CD4-positive, alpha-beta memory T cell (primary cell): ENCODE data around the gene TARBP2. TPM values are rescaled to one million over a fixed set of nuclear protein-coding genes. Genes with fewer than 3 reads are reported as not detected.

Source experiments
- CTCF ChIA-PET: fragments of 350-600 bp; sonication (Branson Sonifier 250); formaldehyde crosslinking; loops from one replicate; lab custom pipeline; 2021; ENCODE audit warnings: inconsistent platforms; ENCODE audit not compliant: partially characterized antibody; lab: Charles Lee
- POLR2A ChIA-PET: fragments of 350-600 bp; sonication (Branson Sonifier 250); formaldehyde crosslinking; loops from one replicate; lab custom pipeline; 2021; ENCODE audit not compliant: partially characterized antibody; lab: Charles Lee
- DNase-seq, 5 donors: peaks; one replicate each; pipeline versions ENCODE4 v3.0.0 to v3.0.0-alpha.2; 2020 to 2022; ENCODE audit warnings: mixed read lengths in 1 of 5
- H3K27ac ChIP-seq: one replicate; pipeline ENCODE4 v1.7.0; 2013; ENCODE audit warnings: low read depth, low read length
- H3K27me3 ChIP-seq: 2 replicates; pipeline ENCODE4 v1.7.0; 2013; ENCODE audit warnings: mild to moderate bottlenecking, low read length, moderate library complexity; ENCODE audit not compliant: insufficient read depth
- H3K36me3 ChIP-seq: 2 replicates; pipeline ENCODE4 v1.7.0; 2013; ENCODE audit warnings: mild to moderate bottlenecking, low read length, moderate library complexity; ENCODE audit not compliant: insufficient read depth
- H3K4me1 ChIP-seq: 2 replicates; pipeline ENCODE4 v1.7.0; 2013; ENCODE audit warnings: mild to moderate bottlenecking, low read length, moderate library complexity; ENCODE audit not compliant: insufficient read depth
- H3K4me3 ChIP-seq, 2 donors: one replicate each; pipeline ENCODE4 v1.7.0; 2013; ENCODE audit warnings: low read length in 2 of 2, mild to moderate bottlenecking in 1 of 2
- H3K9me3 ChIP-seq, 2 donors: one replicate each; pipeline ENCODE4 v1.7.0; 2013; ENCODE audit warnings: low read length in 2 of 2, control low read depth in 1 of 2; ENCODE audit not compliant: control insufficient read depth in 1 of 2
- H3K27ac Mint-ChIP-seq, 7 donors: one replicate each; pipeline ENCODE4 v1.8.0; 2020 to 2021; ENCODE audit warnings: mixed read lengths in 7 of 7, mild to moderate bottlenecking in 6 of 7, inconsistent platforms in 3 of 7, moderate library complexity in 3 of 7
- H3K27me3 Mint-ChIP-seq, 2 donors: one replicate each; pipeline ENCODE4 v1.8.0; 2020 to 2021; ENCODE audit warnings: mixed read lengths in 2 of 2
- H3K36me3 Mint-ChIP-seq, 2 donors: one replicate each; pipeline ENCODE4 v1.8.0; 2020 to 2021; ENCODE audit warnings: mixed read lengths in 2 of 2, inconsistent platforms in 1 of 2, mild to moderate bottlenecking in 1 of 2
- H3K4me1 Mint-ChIP-seq, 4 donors: one replicate each; pipeline ENCODE4 v1.8.0; 2020 to 2021; ENCODE audit warnings: mixed read lengths in 4 of 4, mild to moderate bottlenecking in 1 of 4
- H3K4me3 Mint-ChIP-seq, 8 donors: one replicate each; pipeline ENCODE4 v1.8.0; 2020 to 2021; ENCODE audit warnings: mixed read lengths in 8 of 8, mild to moderate bottlenecking in 7 of 8, moderate library complexity in 6 of 8, inconsistent platforms in 3 of 8
- H3K9me3 Mint-ChIP-seq, 8 donors: one replicate each; pipeline ENCODE4 v1.8.0; 2020 to 2021; ENCODE audit warnings: mixed read lengths in 8 of 8, mild to moderate bottlenecking in 5 of 8, inconsistent platforms in 3 of 8, moderate library complexity in 1 of 8
- intact Hi-C: fragments of 100-400 bp; cut with micrococcal nuclease; formaldehyde crosslinking; loops from one replicate; pipeline ENCODE4 v1.15.1; 2023
- polyA plus RNA-seq, 2 donors: library from polyadenylated mRNA; unstranded; fragments of 300-500 nt; fragmentation: Illumina TruSeq; gene quantifications; one replicate each; pipeline ENCODE4 v1.2.3, GENCODE V29; 2021
- total RNA-seq, 2 experiments: library from RNA; stranded (reverse); gene quantifications; one replicate each; pipeline ENCODE4 v1.2.3, GENCODE V29; 2021

The TARBP2 gene
- total and polyA plus RNA-seq, 4 experiments from 2014 or later, result 24.5 to 37.0 (median 30.0) TPM

DNA sequence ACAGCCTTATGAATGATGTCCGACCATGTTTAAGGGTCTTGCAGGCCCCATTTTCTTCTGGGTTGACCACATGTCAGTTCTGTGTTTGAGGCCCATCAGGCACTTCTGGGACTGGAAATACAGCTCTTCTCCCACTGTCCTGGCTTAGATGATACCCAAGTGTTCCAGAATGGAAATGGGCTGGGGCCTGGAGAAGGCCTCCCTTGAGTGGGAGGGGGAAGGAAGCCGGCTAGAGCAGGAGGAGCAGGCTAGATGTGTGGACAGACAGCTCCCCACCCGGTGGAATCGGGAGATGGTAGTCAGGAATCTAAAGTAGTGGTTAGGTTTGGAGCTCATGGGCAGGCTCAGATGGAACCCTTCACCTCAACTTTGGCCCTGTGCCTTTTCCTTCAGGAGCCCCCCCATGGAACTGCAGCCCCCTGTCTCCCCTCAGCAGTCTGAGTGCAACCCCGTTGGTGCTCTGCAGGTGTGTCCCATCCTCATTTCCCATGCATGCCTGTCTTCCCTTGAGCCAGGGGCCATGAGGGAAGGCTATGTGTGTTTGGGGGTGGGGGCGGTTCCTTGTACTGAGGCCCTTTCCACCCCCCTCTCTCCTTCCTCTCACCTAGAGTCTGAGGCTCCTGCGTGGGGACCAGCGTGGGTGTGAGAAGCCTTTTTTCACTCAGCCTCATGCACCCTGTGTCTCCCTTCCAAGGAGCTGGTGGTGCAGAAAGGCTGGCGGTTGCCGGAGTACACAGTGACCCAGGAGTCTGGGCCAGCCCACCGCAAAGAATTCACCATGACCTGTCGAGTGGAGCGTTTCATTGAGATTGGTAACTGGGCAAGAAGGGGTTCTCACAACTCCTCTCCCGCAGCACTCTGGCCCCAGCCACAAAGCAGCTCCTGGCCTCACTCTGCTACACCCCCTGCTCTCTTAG lies 3.2 kb downstream of the TARBP2 start:
- Mint-ChIP-seq H3K9me3 (peaks cover 0 to 4% (median 0%) of the 10 kb centered on the region in 8 donors), H3K4me1 (peaks cover 12 to 40% (median 28%) of the 10 kb centered on the region in 4 donors), H3K27me3 (no peaks in the 10 kb centered on the region), H3K27ac (peak overlapping the region in 3 of 7 donors; percentile 29 to 59 (median 46)), H3K4me3 (no peak overlapping the region), H3K36me3 (peaks cover 3 to 31% of the 10 kb centered on the region in 2 donors)
- no peak overlapping the region for H3K27ac ChIP-seq
- no peak for DNase-seq
- H3K27me3 ChIP-seq, result no peaks in the 10 kb centered on the region
- POLR2A ChIA-PET, result interaction anchor here (1.3 kb wide), 1 partner anchor 11 kb away, joined by 4 read pairs; no protein-coding TSS in a partner anchor
- H3K9me3 ChIP-seq, result no peaks in the 10 kb centered on the region
- H3K4me3 ChIP-seq, result no peak overlapping the region
- CTCF ChIA-PET, result interaction anchor here (1.2 to 2.9 kb wide), 6 partner anchors 8 to 183 kb away, joined by 3 to 13 read pairs (median 4); partner anchors contain the start of gene AAAS
- peaks cover 30% of the 10 kb centered on the region for H3K4me1 ChIP-seq
- no peaks in the 10 kb centered on the region for H3K36me3 ChIP-seq
- intact Hi-C loops, result no loop called here

DNA sequence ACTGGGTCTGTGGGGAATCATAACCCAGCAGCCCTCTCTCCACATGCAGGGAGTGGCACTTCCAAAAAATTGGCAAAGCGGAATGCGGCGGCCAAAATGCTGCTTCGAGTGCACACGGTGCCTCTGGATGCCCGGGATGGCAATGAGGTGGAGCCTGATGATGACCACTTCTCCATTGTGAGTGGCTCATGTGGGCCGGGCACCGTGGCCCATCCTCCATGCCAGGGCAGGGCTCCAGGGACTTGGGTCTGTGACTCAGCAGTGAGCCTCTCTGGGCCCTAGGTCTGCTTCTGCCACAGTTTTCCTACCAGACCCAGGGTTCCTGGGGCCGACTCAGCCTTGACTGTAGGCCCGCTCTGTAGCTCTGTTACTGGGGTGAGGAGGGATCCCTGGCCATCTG lies 4.0 kb downstream of the TARBP2 start:
- no peaks in the 10 kb centered on the region for H3K36me3 ChIP-seq
- Mint-ChIP-seq H3K36me3 (peaks cover 3 to 31% of the 10 kb centered on the region in 2 donors), H3K27me3 (no peaks in the 10 kb centered on the region), H3K27ac (peak overlapping the region in 2 of 7 donors; percentile 6 to 63), H3K9me3 (peaks cover 0 to 4% (median 0%) of the 10 kb centered on the region in 8 donors), H3K4me3 (no peak overlapping the region), H3K4me1 (peaks cover 9 to 34% (median 22%) of the 10 kb centered on the region in 4 donors)
- POLR2A ChIA-PET, result interaction anchor here (1.3 kb wide), 1 partner anchor 11 kb away, joined by 4 read pairs; no protein-coding TSS in a partner anchor
- intact Hi-C loops, result no loop called here
- no peak overlapping the region for H3K4me3 ChIP-seq
- no peaks in the 10 kb centered on the region for H3K9me3 ChIP-seq
- CTCF ChIA-PET, result interaction anchor here (1.5 to 2.9 kb wide), 3 partner anchors 31 to 181 kb away, joined by 4 to 13 read pairs (median 4); no protein-coding TSS in a partner anchor
- H3K4me1 ChIP-seq, result peaks cover 25% of the 10 kb centered on the region
- no peak for DNase-seq
- no peak overlapping the region for H3K27ac ChIP-seq
- no peaks in the 10 kb centered on the region for H3K27me3 ChIP-seq

DNA sequence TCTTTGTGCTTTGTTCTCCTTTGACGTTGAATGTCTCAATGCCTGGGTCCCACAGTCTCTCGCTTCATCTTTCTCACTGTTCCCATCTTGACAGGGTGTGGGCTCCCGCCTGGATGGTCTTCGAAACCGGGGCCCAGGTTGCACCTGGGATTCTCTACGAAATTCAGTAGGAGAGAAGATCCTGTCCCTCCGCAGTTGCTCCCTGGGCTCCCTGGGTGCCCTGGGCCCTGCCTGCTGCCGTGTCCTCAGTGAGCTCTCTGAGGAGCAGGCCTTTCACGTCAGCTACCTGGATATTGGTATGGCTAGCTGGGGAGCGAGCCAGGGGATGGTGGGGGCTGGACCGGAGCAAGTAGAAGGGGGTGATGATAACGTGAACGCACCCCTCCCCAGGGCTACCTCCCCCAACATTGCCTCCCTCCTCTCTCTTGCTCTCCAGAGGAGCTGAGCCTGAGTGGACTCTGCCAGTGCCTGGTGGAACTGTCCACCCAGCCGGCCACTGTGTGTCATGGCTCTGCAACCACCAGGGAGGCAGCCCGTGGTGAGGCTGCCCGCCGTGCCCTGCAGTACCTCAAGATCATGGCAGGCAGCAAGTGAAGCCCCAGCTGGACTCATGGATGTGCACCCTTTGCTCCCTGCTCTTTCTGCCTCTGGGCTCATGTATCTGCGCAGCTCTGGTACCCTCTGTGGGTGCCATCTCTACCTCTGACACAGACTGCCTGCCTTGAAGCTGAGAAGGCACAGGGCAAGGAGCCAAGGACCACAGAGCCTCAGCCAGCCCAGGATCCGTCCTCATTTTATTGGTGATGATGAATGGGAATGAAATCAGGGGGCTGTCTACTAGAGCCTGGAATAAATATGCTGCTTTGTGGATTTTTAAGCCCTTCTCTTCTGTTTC lies 4.7 kb downstream of the TARBP2 start:
- H3K4me1 Mint-ChIP-seq, result peaks cover 8 to 32% (median 18%) of the 10 kb centered on the region in 4 donors
- peaks cover 3 to 30% of the 10 kb centered on the region in 2 donors for H3K36me3 Mint-ChIP-seq
- no peak for DNase-seq
- ChIA-PET POLR2A (no interaction called here), CTCF (interaction anchor here (1.0 to 2.9 kb wide), 3 partner anchors 124 to 182 kb away, joined by 3 to 13 read pairs (median 4); no protein-coding TSS in a partner anchor)
- no peak overlapping the region for H3K4me3 Mint-ChIP-seq
- no peaks in the 10 kb centered on the region for H3K36me3 ChIP-seq
- peak overlapping the region in 1 of 7 donors; percentile 64 for H3K27ac Mint-ChIP-seq
- intact Hi-C loops, result no loop called here
- H3K27me3 ChIP-seq, result no peaks in the 10 kb centered on the region
- no peaks in the 10 kb centered on the region for H3K9me3 ChIP-seq
- peaks cover 0 to 4% (median 0%) of the 10 kb centered on the region in 8 donors for H3K9me3 Mint-ChIP-seq
- no peaks in the 10 kb centered on the region for H3K27me3 Mint-ChIP-seq
- peaks cover 21% of the 10 kb centered on the region for H3K4me1 ChIP-seq
- no peak overlapping the region for H3K27ac ChIP-seq
- no peak overlapping the region for H3K4me3 ChIP-seq

DNA sequence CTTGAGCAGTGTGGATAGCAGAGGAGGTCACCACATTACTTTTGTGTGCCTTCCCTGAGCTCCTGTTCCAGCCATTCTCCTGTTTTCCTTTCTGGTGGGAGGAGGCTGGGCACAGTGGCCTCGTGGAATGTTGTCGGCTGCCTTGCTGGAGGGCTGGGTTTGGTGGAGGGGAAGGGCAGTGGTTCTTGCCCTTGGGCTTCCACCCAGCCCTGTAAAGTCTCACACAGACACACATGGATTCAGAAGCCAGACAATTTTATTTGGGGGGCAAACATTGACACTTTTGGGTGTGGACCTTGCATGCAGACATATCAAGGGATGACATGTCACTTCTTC lies 5.3 kb downstream of the TARBP2 start:
- ChIA-PET POLR2A (no interaction called here), CTCF (interaction anchor here (1.0 kb wide), 1 partner anchor 125 kb away, joined by 3 read pairs; no protein-coding TSS in a partner anchor)
- peaks cover 3 to 28% of the 10 kb centered on the region in 2 donors for H3K36me3 Mint-ChIP-seq
- intact Hi-C loops, result no loop called here
- no peak overlapping the region for H3K27ac Mint-ChIP-seq
- Histone ChIP-seq H3K27ac (no peak overlapping the region), H3K36me3 (no peaks in the 10 kb centered on the region), H3K4me3 (no peak overlapping the region), H3K4me1 (peaks cover 20% of the 10 kb centered on the region), H3K27me3 (no peaks in the 10 kb centered on the region), H3K9me3 (no peaks in the 10 kb centered on the region)
- DNase-seq, result no peak
- peaks cover 0 to 4% (median 0%) of the 10 kb centered on the region in 8 donors for H3K9me3 Mint-ChIP-seq
- H3K4me3 Mint-ChIP-seq, result no peak overlapping the region
- no peaks in the 10 kb centered on the region for H3K27me3 Mint-ChIP-seq
- H3K4me1 Mint-ChIP-seq, result peaks cover 8 to 32% (median 15%) of the 10 kb centered on the region in 4 donors

DNA sequence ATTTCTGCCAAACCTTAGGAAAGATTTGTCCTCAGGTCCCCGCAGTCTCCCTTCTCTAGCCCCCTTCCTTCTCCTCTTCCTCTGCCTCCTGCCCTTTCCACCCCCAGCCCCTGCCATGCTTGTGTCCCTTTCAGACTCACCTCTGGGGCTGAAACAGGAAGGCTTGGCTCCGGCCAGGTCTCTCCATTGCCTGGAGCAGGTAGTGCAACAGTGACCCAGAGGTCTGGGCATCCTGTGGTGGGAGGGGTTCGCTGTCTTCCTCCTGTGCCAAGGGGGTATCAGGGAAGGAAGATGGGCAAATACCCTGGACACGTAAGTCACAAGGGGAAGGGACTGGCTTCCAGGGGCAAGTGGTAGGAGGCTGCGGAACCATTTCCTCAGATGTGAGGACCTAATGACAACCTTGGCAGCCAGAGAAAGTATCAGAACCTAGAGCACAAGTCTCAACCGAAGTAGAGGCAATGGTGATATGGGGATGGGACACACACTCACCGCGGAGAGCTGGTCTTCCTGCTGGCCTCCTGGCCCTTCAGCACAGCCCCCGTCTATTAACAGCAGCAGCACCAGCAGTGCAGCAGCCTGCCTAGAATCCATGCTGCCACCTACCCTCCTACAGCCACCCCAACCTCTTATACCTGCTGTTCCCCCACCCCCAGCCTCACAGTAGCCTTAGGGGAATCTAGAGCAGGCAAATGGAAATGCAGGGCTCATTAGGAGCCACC lies 6.0 kb downstream of the TARBP2 start, which contains the start of gene NPFF:
TSS of gene NPFF (minus strand) at position 604 of the 722 bp plus-strand sequence. CDS start at position 594, 10 bp downstream.
- Histone ChIP-seq H3K27me3 (no peaks in the 10 kb centered on the region), H3K36me3 (no peaks in the 10 kb centered on the region), H3K27ac (no peak within 1 kb of the TSS), H3K4me3 (no peak within 1 kb of the TSS), H3K4me1 (peaks cover 13% of the 10 kb centered on the region), H3K9me3 (no peaks in the 10 kb centered on the region)
- peak within 1 kb of the TSS in 2 of 7 donors; percentile 37 to 47 for H3K27ac Mint-ChIP-seq
- H3K9me3 Mint-ChIP-seq, result peaks cover 0 to 4% (median 0%) of the 10 kb centered on the region in 8 donors
- peaks cover 3 to 34% of the 10 kb centered on the region in 2 donors for H3K36me3 Mint-ChIP-seq
- no peak for DNase-seq
- ChIA-PET POLR2A (interaction anchor here (2.0 kb wide), 1 partner anchor 65 kb away, joined by 12 read pairs; the partner anchor contains the start of gene PRR13), CTCF (interaction anchor here (0.6 to 7.1 kb wide), 9 partner anchors 27 to 183 kb away, joined by 3 to 93 read pairs (median 11); partner anchors contain the start of gene AMHR2)
- H3K27me3 Mint-ChIP-seq, result no peaks in the 10 kb centered on the region
- H3K4me1 Mint-ChIP-seq, result peaks cover 5 to 26% (median 10%) of the 10 kb centered on the region in 4 donors
- intact Hi-C loops, result no loop called here
- no peak within 1 kb of the TSS for H3K4me3 Mint-ChIP-seq

DNA sequence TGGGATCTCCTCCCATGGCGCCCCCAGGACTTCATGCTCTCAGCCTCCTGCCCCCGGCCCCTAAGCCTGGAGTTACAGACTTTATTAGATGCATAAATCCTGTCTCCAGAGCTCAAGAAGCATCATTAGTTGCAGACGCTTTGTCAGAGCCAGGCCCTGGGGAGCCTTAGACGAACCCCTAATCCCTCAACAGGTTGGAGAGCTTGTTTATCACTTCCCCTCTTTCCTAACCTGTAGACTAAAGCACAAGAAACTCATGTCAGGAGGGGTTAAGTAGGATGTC lies 6.5 kb downstream of the TARBP2 start:
- H3K9me3 ChIP-seq, result no peaks in the 10 kb centered on the region
- H3K27ac ChIP-seq, result no peak overlapping the region
- no peaks in the 10 kb centered on the region for H3K27me3 Mint-ChIP-seq
- no peaks in the 10 kb centered on the region for H3K27me3 ChIP-seq
- ChIA-PET CTCF (interaction anchor here (0.6 to 7.1 kb wide), 10 partner anchors 28 to 184 kb away, joined by 3 to 93 read pairs (median 15); partner anchors contain the start of gene AMHR2), POLR2A (interaction anchor here (1.6 to 2.0 kb wide), 2 partner anchors 31 to 66 kb away, joined by 5 to 12 read pairs; partner anchors contain the start of gene PRR13)
- no peaks in the 10 kb centered on the region for H3K36me3 ChIP-seq
- H3K4me3 Mint-ChIP-seq, result no peak overlapping the region
- DNase-seq, result no peak
- peaks cover 5 to 21% (median 8%) of the 10 kb centered on the region in 4 donors for H3K4me1 Mint-ChIP-seq
- peaks cover 0 to 4% (median 0%) of the 10 kb centered on the region in 8 donors for H3K9me3 Mint-ChIP-seq
- no peak overlapping the region for H3K4me3 ChIP-seq
- peaks cover 3 to 39% of the 10 kb centered on the region in 2 donors for H3K36me3 Mint-ChIP-seq
- no peak overlapping the region for H3K27ac Mint-ChIP-seq
- peaks cover 10% of the 10 kb centered on the region for H3K4me1 ChIP-seq
- intact Hi-C loops, result no loop called here
